Activated CD8-positive, alpha-beta T cell treated with anti-CD3 and anti-CD28 coated beads for 36 hours (primary cell): ENCODE results near the gene NFATC2. TPM values are rescaled to one million over a fixed set of nuclear protein-coding genes. Genes with fewer than 3 reads are reported as not detected.

Experiments used
- ATAC-seq: fragments of 200-7000 bp; cut with Tn5 transposase; one replicate; pipeline ENCODE4 v1.10.0; 2021; ENCODE audit warnings: mild to moderate bottlenecking, moderate library complexity
- CTCF ChIA-PET: fragments of 350-600 bp; sonication (Branson Sonifier 250); formaldehyde crosslinking; loops from one replicate; lab custom pipeline; 2021; ENCODE audit warnings: antibody characterized with exemption; lab: Charles Lee
- POLR2A ChIA-PET: fragments of 350-600 bp; sonication (Branson Sonifier 250); formaldehyde crosslinking; loops from one replicate; lab custom pipeline; 2021; ENCODE audit warnings: antibody characterized with exemption; lab: Charles Lee
- DNase-seq: peaks from one replicate; pipeline ENCODE4 v3.0.0-alpha.2; 2020
- H3K27ac Mint-ChIP-seq: one replicate; pipeline ENCODE4 v1.8.0; 2021; ENCODE audit warnings: mild to moderate bottlenecking, mixed read lengths
- H3K27me3 Mint-ChIP-seq: one replicate; pipeline ENCODE4 v1.8.0; 2021; ENCODE audit warnings: mixed read lengths
- H3K36me3 Mint-ChIP-seq: one replicate; pipeline ENCODE4 v1.8.0; 2021; ENCODE audit warnings: low read depth, mixed read lengths
- H3K4me1 Mint-ChIP-seq: one replicate; pipeline ENCODE4 v1.8.0; 2021; ENCODE audit warnings: low read depth, mixed read lengths
- H3K4me3 Mint-ChIP-seq: one replicate; pipeline ENCODE4 v1.8.0; 2021; ENCODE audit warnings: mild to moderate bottlenecking, moderate library complexity, mixed read lengths
- H3K9me3 Mint-ChIP-seq: one replicate; pipeline ENCODE4 v1.8.0; 2021; ENCODE audit warnings: mixed read lengths
- intact Hi-C: fragments of 100-400 bp; cut with micrococcal nuclease; formaldehyde crosslinking; loops from one replicate; pipeline ENCODE4 v1.10.0; 2022
- total RNA-seq, 2 experiments: library from RNA; stranded (reverse); gene quantifications; one replicate each; pipeline ENCODE4 v1.2.3, GENCODE V29; 2021
- TF ChIP-seq, protein P1 (sequence below): fragments of 200-600 bp; IDR thresholded peaks from one replicate; pipeline ENCODE4 v1.8.0; 2022; ENCODE audit warnings: antibody characterized with exemption, mild to moderate bottlenecking

The NFATC2 gene
- total RNA-seq, 2 experiments from 2014 or later: 38.3 to 40.9 TPM

DNA sequence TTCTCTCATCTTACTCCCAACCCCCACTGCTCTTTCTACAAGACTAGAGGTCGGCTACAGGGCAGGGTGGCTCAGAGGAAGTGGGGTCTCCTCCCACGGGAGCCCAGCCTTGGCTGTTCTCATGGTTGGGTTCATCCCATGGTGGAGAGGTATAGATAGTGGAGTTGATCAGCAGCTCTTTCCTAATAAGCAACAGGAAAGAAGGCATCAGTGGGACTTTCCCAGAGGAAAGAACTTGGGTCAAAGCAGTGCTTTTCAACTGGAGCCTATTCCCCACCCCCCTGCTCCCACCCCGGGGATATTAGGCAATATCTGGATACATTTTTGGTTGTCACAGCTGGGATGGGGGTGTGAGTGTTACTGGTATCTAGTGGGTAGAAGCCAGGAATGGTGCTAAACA lies 200.9 kb downstream of the NFATC2 start:
- Mint-ChIP-seq H3K4me1 (peaks cover 3% of the 10 kb centered on the region), H3K36me3 (no peaks in the 10 kb centered on the region), H3K9me3 (peaks cover 2% of the 10 kb centered on the region), H3K27ac (no peak overlapping the region), H3K4me3 (no peak overlapping the region), H3K27me3 (peaks cover 2% of the 10 kb centered on the region)
- POLR2A ChIA-PET: no interaction called here
- intact Hi-C loops: no loop called here
- CTCF ChIA-PET: interaction anchor here (1.0 kb wide), 1 partner anchor 9 kb away, joined by 3 read pairs; no protein-coding TSS in a partner anchor
- ATAC-seq (no peak), DNase-seq (no peak)
- TF ChIP-seq, protein P1, sequence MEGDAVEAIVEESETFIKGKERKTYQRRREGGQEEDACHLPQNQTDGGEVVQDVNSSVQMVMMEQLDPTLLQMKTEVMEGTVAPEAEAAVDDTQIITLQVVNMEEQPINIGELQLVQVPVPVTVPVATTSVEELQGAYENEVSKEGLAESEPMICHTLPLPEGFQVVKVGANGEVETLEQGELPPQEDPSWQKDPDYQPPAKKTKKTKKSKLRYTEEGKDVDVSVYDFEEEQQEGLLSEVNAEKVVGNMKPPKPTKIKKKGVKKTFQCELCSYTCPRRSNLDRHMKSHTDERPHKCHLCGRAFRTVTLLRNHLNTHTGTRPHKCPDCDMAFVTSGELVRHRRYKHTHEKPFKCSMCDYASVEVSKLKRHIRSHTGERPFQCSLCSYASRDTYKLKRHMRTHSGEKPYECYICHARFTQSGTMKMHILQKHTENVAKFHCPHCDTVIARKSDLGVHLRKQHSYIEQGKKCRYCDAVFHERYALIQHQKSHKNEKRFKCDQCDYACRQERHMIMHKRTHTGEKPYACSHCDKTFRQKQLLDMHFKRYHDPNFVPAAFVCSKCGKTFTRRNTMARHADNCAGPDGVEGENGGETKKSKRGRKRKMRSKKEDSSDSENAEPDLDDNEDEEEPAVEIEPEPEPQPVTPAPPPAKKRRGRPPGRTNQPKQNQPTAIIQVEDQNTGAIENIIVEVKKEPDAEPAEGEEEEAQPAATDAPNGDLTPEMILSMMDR: no peak

DNA sequence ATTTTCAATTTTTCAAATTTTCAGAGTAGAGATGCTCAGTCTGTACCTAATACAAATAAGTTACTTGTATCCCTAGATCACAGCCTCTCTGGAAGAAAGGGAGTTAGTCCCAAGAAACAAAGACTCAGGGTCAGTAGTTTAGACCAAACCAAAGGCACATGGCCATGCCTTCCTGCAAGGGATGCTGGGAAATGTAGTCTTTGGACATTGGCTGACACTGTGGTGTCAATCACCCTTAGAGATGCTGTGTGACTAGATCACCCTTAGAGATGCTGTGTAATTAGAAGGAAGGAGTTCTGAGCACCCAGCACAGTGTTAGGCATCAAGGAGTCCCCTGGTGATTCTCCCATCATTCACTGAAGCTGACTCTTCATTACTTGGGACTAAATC lies 202.1 kb downstream of the NFATC2 start:
- Mint-ChIP-seq H3K4me3 (no peak overlapping the region), H3K4me1 (peaks cover 6% of the 10 kb centered on the region), H3K27ac (no peak overlapping the region), H3K36me3 (no peaks in the 10 kb centered on the region), H3K27me3 (peaks cover 2% of the 10 kb centered on the region), H3K9me3 (peaks cover 2% of the 10 kb centered on the region)
- no peak for DNase-seq
- ChIA-PET CTCF (interaction anchor here (0.7 to 1.5 kb wide), 3 partner anchors 14 to 41 kb away, joined by 3 read pairs; no protein-coding TSS in a partner anchor), POLR2A (no interaction called here)
- TF ChIP-seq, protein P1: no peak
- intact Hi-C loops: no loop called here
- ATAC-seq: peak; percentile 53

DNA sequence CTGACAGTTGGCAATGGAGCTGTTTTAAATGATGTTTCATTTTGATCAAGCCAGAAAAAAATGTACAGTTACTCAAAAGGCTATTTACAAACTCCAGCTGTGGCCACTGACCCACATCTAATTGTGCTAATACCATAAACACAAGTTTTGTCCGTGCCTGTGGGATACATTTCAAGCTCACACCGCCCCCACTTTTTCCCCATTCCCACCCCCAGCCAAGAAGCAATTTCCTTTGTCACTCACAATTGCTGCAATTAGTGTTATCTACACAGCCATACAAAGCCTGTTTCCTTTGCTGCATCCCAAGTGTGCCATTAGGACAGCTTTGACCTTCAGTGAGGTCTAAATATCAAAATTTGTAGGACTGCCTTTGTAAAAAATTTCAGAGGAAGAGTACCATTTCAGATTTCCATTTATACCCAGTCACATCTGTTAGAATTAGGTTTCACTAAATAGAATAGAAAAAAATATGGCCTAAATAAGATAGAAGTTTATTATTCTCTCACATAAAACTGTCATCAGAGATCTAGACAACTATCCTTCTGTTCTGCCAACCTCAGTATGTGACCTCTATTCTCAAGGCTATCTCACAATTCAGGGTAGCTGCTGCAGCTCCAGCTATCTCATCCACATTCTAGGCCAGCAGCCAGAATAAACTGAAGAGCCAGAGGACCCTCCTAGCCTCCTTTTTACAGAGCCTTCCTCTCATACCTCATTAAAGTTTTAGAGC lies 202.6 kb downstream of the NFATC2 start:
- POLR2A ChIA-PET: no interaction called here
- TF ChIP-seq, protein P1: no peak
- CTCF ChIA-PET: interaction anchor here (0.5 to 1.5 kb wide), 6 partner anchors 11 to 809 kb away, joined by 3 to 4 read pairs (median 3); no protein-coding TSS in a partner anchor
- peaks cover 2% of the 10 kb centered on the region for H3K9me3 Mint-ChIP-seq
- no peak for DNase-seq
- no peak overlapping the region for H3K27ac Mint-ChIP-seq
- peaks cover 9% of the 10 kb centered on the region for H3K4me1 Mint-ChIP-seq
- intact Hi-C loops: no loop called here
- no peak overlapping the region for H3K4me3 Mint-ChIP-seq
- no peak for ATAC-seq
- no peaks in the 10 kb centered on the region for H3K36me3 Mint-ChIP-seq
- H3K27me3 Mint-ChIP-seq: peaks cover 2% of the 10 kb centered on the region

DNA sequence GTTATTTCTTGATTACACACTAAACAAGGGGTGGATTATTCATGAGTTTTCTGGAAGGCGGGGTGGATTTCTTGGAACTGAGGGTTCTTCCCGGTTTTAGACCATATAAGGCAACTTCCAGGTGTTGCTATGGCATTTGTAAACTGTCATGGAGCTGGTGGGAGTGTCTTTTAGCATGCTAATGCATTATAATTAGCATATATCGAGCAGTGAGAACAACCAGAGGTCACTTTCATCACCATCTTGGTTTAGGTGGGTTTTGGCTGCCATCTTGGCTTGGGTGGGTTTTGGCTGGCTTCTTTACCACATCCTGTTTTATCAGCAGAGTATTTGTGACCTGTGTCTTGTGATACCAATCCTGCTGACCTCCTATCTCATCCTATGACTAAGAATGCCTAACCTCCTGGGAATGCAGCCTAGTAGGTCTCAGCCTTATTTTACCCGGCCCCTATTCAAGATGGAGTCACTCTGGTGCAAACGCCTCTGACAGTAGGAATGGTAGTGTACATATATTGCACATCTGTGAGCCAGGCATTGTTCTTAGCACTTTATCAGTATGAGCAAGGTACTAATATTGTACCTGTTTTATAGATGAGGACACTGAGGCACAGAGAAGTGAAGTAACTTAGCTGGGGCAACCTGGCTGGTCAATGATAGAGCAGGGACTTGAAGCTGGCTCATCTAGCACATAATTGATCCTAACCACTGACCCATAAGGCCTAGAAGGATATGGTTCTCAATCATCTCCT lies 203.7 kb downstream of the NFATC2 start:
- TF ChIP-seq, protein P1: no peak
- no peak overlapping the region for H3K27ac Mint-ChIP-seq
- CTCF ChIA-PET: interaction anchor here (0.8 to 1.5 kb wide), 4 partner anchors 10 to 351 kb away, joined by 3 to 4 read pairs (median 3); no protein-coding TSS in a partner anchor
- peaks cover 2% of the 10 kb centered on the region for H3K9me3 Mint-ChIP-seq
- DNase-seq (no peak), ATAC-seq (no peak)
- POLR2A ChIA-PET: no interaction called here
- H3K27me3 Mint-ChIP-seq: peaks cover 2% of the 10 kb centered on the region
- H3K36me3 Mint-ChIP-seq: no peaks in the 10 kb centered on the region
- H3K4me3 Mint-ChIP-seq: no peak overlapping the region
- peaks cover 9% of the 10 kb centered on the region for H3K4me1 Mint-ChIP-seq
- intact Hi-C loops: no loop called here
